CD4-positive, alpha-beta T cell treated with Interleukin-2 at 100 ng/mL for 4 hours (primary cell): ENCODE measurements around the gene SFI1.

Experiments used
- DNase-seq: peaks from one replicate; pipeline ENCODE4 v3.0.0-alpha.2; 2020; ENCODE audit warnings: low spot score

SFI1 gene

GRCh38 chr22:31618057-31618456 is 121.7 kb downstream of the SFI1 start:
- no peak for DNase-seq

- DNase-seq: no peak
These were observed 122.3 kb downstream of the SFI1 start for GRCh38 chr22:31618471-31619176.

- no peak for DNase-seq
These were observed 123.4 kb downstream of the SFI1 start for GRCh38 chr22:31619611-31620300.

- DNase-seq: no peak
These were observed 124.6 kb downstream of the SFI1 start for GRCh38 chr22:31620756-31621480.

GRCh38 chr22:31621507-31622124 is 125.3 kb downstream of the SFI1 start:
- DNase-seq: no peak

GRCh38 chr22:31622980-31623379 is 126.6 kb downstream of the SFI1 start:
- DNase-seq: no peak

- DNase-seq: no peak
These were observed 127.4 kb downstream of the SFI1 start for GRCh38 chr22:31623592-31624304.

- no peak for DNase-seq
These were observed 128.9 kb downstream of the SFI1 start for GRCh38 chr22:31625257-31625640.

GRCh38 chr22:31625661-31626426 is 129.5 kb downstream of the SFI1 start:
- DNase-seq: no peak

- DNase-seq: no peak
These were observed 130.3 kb downstream of the SFI1 start for GRCh38 chr22:31626427-31627150.

GRCh38 chr22:31627223-31627731 is 130.9 kb downstream of the SFI1 start:
- no peak for DNase-seq

GRCh38 chr22:31628362-31628761 is 132.0 kb downstream of the SFI1 start:
- no peak for DNase-seq

GRCh38 chr22:31628969-31629708 is 132.8 kb downstream of the SFI1 start:
- DNase-seq: no peak

- DNase-seq: no peak
These were observed 133.4 kb downstream of the SFI1 start for GRCh38 chr22:31629741-31630184.

- DNase-seq: peak; percentile 83
These were observed 134.3 kb downstream of the SFI1 start for GRCh38 chr22:31630331-31631329.

- DNase-seq: no peak
These were observed 135.1 kb downstream of the SFI1 start for GRCh38 chr22:31631436-31631835.

- DNase-seq: no peak
These were observed 139.4 kb downstream of the SFI1 start for GRCh38 chr22:31635638-31636306.

- DNase-seq: no peak
These were observed 141.1 kb downstream of the SFI1 start for GRCh38 chr22:31637447-31637890.
